K562 (cell line): ENCODE results near the gene C11orf52. TPM values are rescaled to one million over a fixed set of nuclear protein-coding genes. Genes with fewer than 3 reads are reported as not detected.
A peak's percentile ranks its signal among the peaks of the same experiment; 100 is the strongest.

Experiments used
- CEBPB ChIP-seq: fragments of 450-650 bp; IDR thresholded peaks from 2 replicates; pipeline ENCODE4 v1.6.1; 2016; ENCODE audit warnings: missing genetic modification characterization, missing compliant biosample characterization
- HSF4 ChIP-seq: fragments of 250-450 bp; sonication (Bioruptor Pico); IDR thresholded peaks from 2 replicates; pipeline ENCODE4 v2.1.2; 2022; ENCODE audit warnings: mild to moderate bottlenecking, moderate library complexity, borderline replicate concordance
- KDM4B ChIP-seq, 2 experiments: fragments of 450-650 bp in 1 of 2; sonication (generic) in 1 of 2; IDR thresholded peaks; 2 replicates each; pipeline ENCODE4 v1.6.1; 2016 to 2017; ENCODE audit warnings: borderline replicate concordance in 2 of 2, antibody characterized with exemption in 1 of 2, low read depth in 1 of 2, mild to moderate bottlenecking in 1 of 2
- MIER1 ChIP-seq: fragments of 450-650 bp; IDR thresholded peaks from 2 replicates; pipeline ENCODE4 v1.6.1; 2016; ENCODE audit warnings: antibody characterized with exemption, mild to moderate bottlenecking, low read depth
- NR0B1 ChIP-seq: fragments of 450-650 bp; IDR thresholded peaks from one replicate; pipeline ENCODE4 v1.6.1; 2018; ENCODE audit warnings: mild to moderate bottlenecking, moderate library complexity; ENCODE audit not compliant: partially characterized antibody
- SMARCE1 ChIP-seq: fragments of 450-650 bp; IDR thresholded peaks from 2 replicates; pipeline ENCODE4 v1.7.1; 2016; ENCODE audit warnings: mild to moderate bottlenecking
- THAP12 ChIP-seq: fragments of 250-450 bp; sonication (Bioruptor Pico); IDR thresholded peaks from 2 replicates; pipeline ENCODE4 v1.9.0; 2021; ENCODE audit warnings: mild to moderate bottlenecking, inconsistent platforms
- TRIM28 ChIP-seq: fragments of 450-650 bp; IDR thresholded peaks from 2 replicates; pipeline ENCODE4 v1.6.1; 2017
- polyA plus RNA-seq, 8 experiments: library from polyadenylated mRNA; depleted of rRNA in 4 of 8; stranded (reverse) in 5 of 8; unstranded in 3 of 8; fragments of >200 nt; fragmentation: Nextera tagmentation in 2 of 8; fragmentation: Illumina TruSeq in 1 of 8; extraction: Ambion mirVana in 2 of 8; extraction: Trizol in 1 of 8; gene quantifications; 2 replicates each; pipeline versions ENCODE4 v1.2.1 to v1.2.3, GENCODE V29; 2011 to 2014; ENCODE audit warnings: inconsistent platforms in 1 of 8, missing spikeins in 1 of 8
- total RNA-seq, 7 experiments: library from RNA; depleted of rRNA in 6 of 7; stranded (reverse); fragments of >200 nt in 6 of 7; fragmentation: Illumina TruSeq in 2 of 7; extraction: Trizol in 2 of 7; gene quantifications; 2 replicates each; pipeline versions ENCODE4 v1.2.1 to v1.2.3, GENCODE V29; 2011 to 2021; ENCODE audit warnings: low replicate concordance in 1 of 7

The C11orf52 gene
- total and polyA plus RNA-seq, 9 of the 15 experiments (the other 6 are each of a cell fraction or from before 2014, with no cell fraction given) = 0.29 to 2.9 (median 1.0) TPM

GRCh38 chr11:111926505-111927391, 8.0 kb downstream of the C11orf52 start (continued):
- 0 out of 2 replicates have a peak, but pooled peaks have one; percentile 50 for TF ChIP-seq THAP12 (CRISPR knock-in tag)
- no peak for TF ChIP-seq KDM4B (IDR thresholded peaks at IDR 0.05; ENCODE audit: borderline replicate concordance in 2 of 2, low read depth in 1 of 2)
- TF ChIP-seq CEBPB (tag) = no peak
- TF ChIP-seq HSF4 (CRISPR knock-in tag) = no peak
- TF ChIP-seq SMARCE1 = peak; percentile 65
- no peak for TF ChIP-seq NR0B1
- TF ChIP-seq MIER1 = no peak; the same call in 1 of the 2 replicates
- TF ChIP-seq TRIM28 = peak; percentile 68; the same call in 1 of the 2 replicates
